HCT116 (cell line): ENCODE results near the gene KRT73.

Source experiments
- CTCF ChIP-seq, 3 experiments: fragments of 200-600 bp in 1 of 3; sonication (generic) in 1 of 3; IDR thresholded peaks in 2 of 3; conservative IDR thresholded peaks in 1 of 3; 2 replicates each; pipeline ENCODE4 v1.5.1; 2012 to 2017; ENCODE audit warnings: low read depth in 2 of 3, low read length in 2 of 3, antibody characterized with exemption in 1 of 3, borderline replicate concordance in 1 of 3, control low read depth in 1 of 3, mild to moderate bottlenecking in 1 of 3, mixed read lengths in 1 of 3, mixed run types in 1 of 3, moderate library complexity in 1 of 3; ENCODE audit not compliant: insufficient read depth in 1 of 3
- EGR1 ChIP-seq: IDR thresholded peaks from 2 replicates; pipeline ENCODE4 v1.6.1; 2012; ENCODE audit warnings: low read depth
- EZH2 ChIP-seq: fragments of 200-600 bp; sonication (generic); IDR thresholded peaks from 2 replicates; pipeline ENCODE4 v1.6.1; 2017; ENCODE audit warnings: antibody characterized with exemption, mixed run types
- POLR2A ChIP-seq: IDR thresholded peaks from 2 replicates; pipeline ENCODE4 v1.7.0; 2011; ENCODE audit warnings: borderline replicate concordance; ENCODE audit not compliant: insufficient read depth, insufficient read length; ENCODE audit errors: extremely low read depth
- POLR2AphosphoS5 ChIP-seq: IDR thresholded peaks from 2 replicates; pipeline ENCODE4 v1.6.1; 2011; ENCODE audit warnings: mild to moderate bottlenecking, low read depth, low read length, moderate library complexity
- RAD21 ChIP-seq: IDR thresholded peaks from 2 replicates; pipeline ENCODE4 v1.6.1; 2012; ENCODE audit warnings: low read depth, mild to moderate bottlenecking
- REST ChIP-seq: IDR thresholded peaks from 2 replicates; pipeline ENCODE4 v1.6.1; 2012; ENCODE audit warnings: low read depth
- SIN3A ChIP-seq: IDR thresholded peaks from 2 replicates; pipeline ENCODE4 v1.6.1; 2012; ENCODE audit warnings: low read depth
- SP1 ChIP-seq: IDR thresholded peaks from 2 replicates; pipeline ENCODE4 v1.6.1; 2012; ENCODE audit warnings: low read depth
- YY1 ChIP-seq: IDR thresholded peaks from 2 replicates; pipeline ENCODE4 v1.6.1; 2011; ENCODE audit warnings: low read length, low read depth, moderate library complexity, mild to moderate bottlenecking; ENCODE audit not compliant: insufficient replicate concordance; ENCODE audit errors: extremely low read depth
- ZBTB33 ChIP-seq: IDR thresholded peaks from 2 replicates; pipeline ENCODE4 v1.6.1; 2011; ENCODE audit warnings: mild to moderate bottlenecking, low read length, moderate library complexity; ENCODE audit not compliant: insufficient replicate concordance; ENCODE audit errors: extremely low read depth
- ZNF274 ChIP-seq: fragments of 200-500 bp; sonication (Bioruptor generic); IDR thresholded peaks from 2 replicates; pipeline ENCODE4 v1.6.1; 2014; ENCODE audit warnings: mild to moderate bottlenecking, low read depth, low read length, inconsistent platforms

GRCh38 chr12:52616680-52617402 is 1.5 kb downstream of the KRT73 start:
- no peak for TF ChIP-seq SP1
- no peak for TF ChIP-seq CTCF (IDR thresholded peaks at IDR 0.05 in 2 of 3, conservative IDR thresholded peaks at IDR 0.05 in 1 of 3; ENCODE audit: borderline replicate concordance in 1 of 3, insufficient read depth in 1 of 3, low read depth in 2 of 3, low read length in 2 of 3)
- no peak for TF ChIP-seq POLR2A
- TF ChIP-seq ZNF274 = no peak
- TF ChIP-seq POLR2AphosphoS5 = no peak
- no peak for TF ChIP-seq SIN3A
- no peak for TF ChIP-seq ZBTB33
- no peak for TF ChIP-seq EGR1
- no peak for TF ChIP-seq YY1
- no peak for TF ChIP-seq REST
- no peak for TF ChIP-seq RAD21
- TF ChIP-seq EZH2 = no peak
